Measurements from ENCODE around the gene GJB2. TPM values are rescaled to one million over a fixed set of nuclear protein-coding genes. Genes with fewer than 3 reads are reported as not detected.

GJB2 gene
- total RNA-seq, 2 donors from 2014 or later, result 0.78 to 2.3 TPM

DNA sequence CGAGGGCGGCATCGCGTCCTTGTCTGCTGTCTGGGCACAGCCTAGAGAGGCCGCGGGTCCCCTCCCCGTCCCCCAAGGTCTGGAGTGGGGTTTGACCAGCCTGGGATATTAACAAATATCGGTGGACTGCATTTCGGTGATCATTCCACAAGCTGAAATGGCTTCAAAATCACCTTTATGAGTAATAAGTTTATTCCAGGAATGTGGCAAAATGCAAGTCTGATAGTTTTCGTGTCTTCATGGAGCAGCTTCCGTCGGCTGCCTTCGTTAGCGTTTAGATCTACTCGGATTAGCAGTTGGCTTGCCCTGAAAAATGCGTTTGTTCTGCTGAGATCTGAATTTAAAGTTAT is 30.8 kb downstream of the GJB2 start:
- no peak for TF ChIP-seq POLR2A (IDR thresholded peaks at IDR 0.05)
- TF ChIP-seq, protein P1, sequence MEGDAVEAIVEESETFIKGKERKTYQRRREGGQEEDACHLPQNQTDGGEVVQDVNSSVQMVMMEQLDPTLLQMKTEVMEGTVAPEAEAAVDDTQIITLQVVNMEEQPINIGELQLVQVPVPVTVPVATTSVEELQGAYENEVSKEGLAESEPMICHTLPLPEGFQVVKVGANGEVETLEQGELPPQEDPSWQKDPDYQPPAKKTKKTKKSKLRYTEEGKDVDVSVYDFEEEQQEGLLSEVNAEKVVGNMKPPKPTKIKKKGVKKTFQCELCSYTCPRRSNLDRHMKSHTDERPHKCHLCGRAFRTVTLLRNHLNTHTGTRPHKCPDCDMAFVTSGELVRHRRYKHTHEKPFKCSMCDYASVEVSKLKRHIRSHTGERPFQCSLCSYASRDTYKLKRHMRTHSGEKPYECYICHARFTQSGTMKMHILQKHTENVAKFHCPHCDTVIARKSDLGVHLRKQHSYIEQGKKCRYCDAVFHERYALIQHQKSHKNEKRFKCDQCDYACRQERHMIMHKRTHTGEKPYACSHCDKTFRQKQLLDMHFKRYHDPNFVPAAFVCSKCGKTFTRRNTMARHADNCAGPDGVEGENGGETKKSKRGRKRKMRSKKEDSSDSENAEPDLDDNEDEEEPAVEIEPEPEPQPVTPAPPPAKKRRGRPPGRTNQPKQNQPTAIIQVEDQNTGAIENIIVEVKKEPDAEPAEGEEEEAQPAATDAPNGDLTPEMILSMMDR (IDR thresholded peaks at IDR 0.05), result no peak
- intact Hi-C loops (cut with DNase I), result no loop called here
- ATAC-seq (no peak), DNase-seq (no peak)
- Histone ChIP-seq H3K4me1 (peaks cover 22% of the 10 kb centered on the region), H3K36me3 (replicated peaks in 1 of 2; ENCODE audit: insufficient read depth in 1 of 2, low read depth in 2 of 2) (no peaks in the 10 kb centered on the region), H3K4me3 (no peak overlapping the region), H3K27ac (no peak overlapping the region), H3K9me3 (no peaks in the 10 kb centered on the region), H3K27me3 (peaks cover 0 to 32% of the 10 kb centered on the region in 2 donors)
- WGBS, 2 donors, result 54 to 78% methylated on average over 10 to 16 of the region's 16 CpGs

DNA sequence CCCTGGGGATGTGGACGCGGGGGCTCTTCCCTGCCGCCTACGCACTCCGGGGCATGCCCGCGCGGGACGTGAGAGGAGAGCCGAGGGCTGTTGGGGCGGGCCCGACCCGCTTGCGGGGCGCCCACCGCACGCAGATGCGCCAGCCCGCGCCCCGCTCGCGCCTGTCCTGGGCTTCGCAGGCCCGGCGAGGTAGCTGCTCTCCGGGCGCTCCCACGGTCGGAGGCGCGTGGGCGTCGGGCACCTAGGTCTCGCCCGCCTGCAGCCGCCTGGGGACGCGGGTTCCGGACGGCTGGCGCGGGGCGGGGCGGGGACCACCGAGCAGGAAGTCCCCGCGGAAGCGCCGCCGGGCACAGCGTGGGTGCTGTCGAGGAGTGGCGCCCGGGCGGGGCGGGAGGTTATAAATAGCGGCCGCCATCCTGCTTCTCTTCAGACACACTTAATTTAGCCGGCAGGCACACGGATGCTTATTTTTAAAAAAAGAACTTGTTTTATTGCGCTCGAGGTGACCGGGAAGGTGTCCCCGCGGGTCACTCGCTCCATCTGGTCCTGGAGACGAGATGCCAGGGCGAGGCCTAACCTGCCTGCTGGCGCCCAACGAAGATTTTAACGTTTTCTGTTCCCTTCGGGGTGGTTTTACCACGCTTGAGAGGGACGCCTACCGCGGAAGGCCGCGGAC is 31.3 kb downstream of the GJB2 start:
- DNase-seq (no peak), ATAC-seq (no peak)
- TF ChIP-seq, protein P1 (IDR thresholded peaks at IDR 0.05), result no peak
- TF ChIP-seq POLR2A (IDR thresholded peaks at IDR 0.05), result no peak
- Histone ChIP-seq H3K4me1 (peaks cover 22% of the 10 kb centered on the region), H3K27me3 (peaks cover 0 to 32% of the 10 kb centered on the region in 2 donors), H3K36me3 (replicated peaks in 1 of 2; ENCODE audit: insufficient read depth in 1 of 2, low read depth in 2 of 2) (no peaks in the 10 kb centered on the region), H3K9me3 (no peaks in the 10 kb centered on the region), H3K4me3 (peak overlapping the region in 1 of 2 donors; percentile 5), H3K27ac (no peak overlapping the region)
- intact Hi-C loops (cut with DNase I), result no loop called here
- WGBS, 2 donors, result 8 to 47% methylated on average over 6 to 62 of the region's 79 CpGs

DNA sequence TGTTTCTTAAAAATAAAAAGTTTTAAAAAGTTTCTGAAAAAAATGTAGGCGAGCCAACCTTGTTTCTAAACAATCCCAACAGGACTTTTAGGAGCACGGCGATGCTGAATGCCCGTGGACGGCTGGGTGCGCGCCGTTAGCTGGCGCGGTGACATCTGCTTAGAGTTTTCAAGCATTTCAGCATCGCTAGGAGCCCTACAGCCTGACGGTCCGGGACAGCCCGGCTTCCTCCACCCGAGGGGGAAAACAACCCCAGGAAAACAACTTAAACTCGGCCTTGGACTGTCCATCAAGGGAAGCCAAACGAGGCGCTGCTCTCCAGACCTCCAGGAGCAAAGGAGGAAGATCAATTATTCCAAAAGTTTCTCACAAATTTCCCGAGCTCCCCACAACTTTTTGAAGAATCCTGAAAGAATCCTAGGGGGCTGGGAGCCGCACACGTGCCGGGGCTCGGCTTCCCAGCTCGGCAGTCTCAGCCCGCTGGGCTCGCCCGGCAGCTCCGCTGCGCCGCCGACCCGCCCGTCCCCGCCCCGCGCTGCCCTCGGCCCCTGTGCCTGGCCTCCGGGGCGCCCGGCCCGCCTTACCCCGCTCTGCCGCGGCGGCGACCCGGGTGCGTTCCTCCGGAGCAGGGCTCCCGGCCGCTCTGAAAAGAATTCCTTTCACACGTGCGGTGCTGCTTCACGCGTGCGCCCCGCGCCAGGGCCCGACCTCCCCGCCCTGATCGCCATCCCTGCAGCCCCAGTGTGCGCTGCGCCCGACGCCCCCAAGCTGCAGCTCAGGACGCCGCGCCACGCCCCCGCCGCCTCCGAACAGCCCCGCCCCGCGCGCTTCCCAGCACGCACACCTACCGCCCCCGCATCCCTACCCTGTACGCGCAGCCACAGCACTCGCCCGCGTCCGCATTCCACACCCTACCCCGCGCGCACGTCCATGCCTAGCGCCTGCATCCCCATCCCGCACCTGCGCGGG is 32.1 kb downstream of the GJB2 start, which contains the start of gene GJA3:
GJA3 (minus strand) TSS at position 747 of the 969 bp plus-strand sequence. CDS start 17,764 bp downstream, outside the sequence.
- H3K4me3 ChIP-seq, result peak within 1 kb of the TSS in 1 of 2 donors; percentile 5
- H3K9me3 ChIP-seq, result no peaks in the 10 kb centered on the region
- WGBS, 2 donors, result 2 to 5% methylated on average over 16 to 93 of the region's 93 CpGs
- DNase-seq (peak in 1 of 4 donors; percentile 32), ATAC-seq (no peak)
- H3K36me3 ChIP-seq (replicated peaks in 1 of 2; ENCODE audit: insufficient read depth in 1 of 2, low read depth in 2 of 2), result no peaks in the 10 kb centered on the region
- intact Hi-C loops (cut with DNase I), result no loop called here
- no peak within 1 kb of the TSS for H3K27ac ChIP-seq
- H3K27me3 ChIP-seq, result peaks cover 0 to 32% of the 10 kb centered on the region in 2 donors
- TF ChIP-seq POLR2A (IDR thresholded peaks at IDR 0.05), result no peak
- TF ChIP-seq, protein P1 (IDR thresholded peaks at IDR 0.05), result no peak
- peaks cover 22% of the 10 kb centered on the region for H3K4me1 ChIP-seq

GRCh38 chr13:20159646-20160305 is 33.0 kb downstream of the GJB2 start:
- peaks cover 22% of the 10 kb centered on the region for H3K4me1 ChIP-seq
- TF ChIP-seq, protein P1 (IDR thresholded peaks at IDR 0.05), result no peak
- no peak for TF ChIP-seq POLR2A (IDR thresholded peaks at IDR 0.05)
- H3K4me3 ChIP-seq, result no peak overlapping the region
- ATAC-seq, result no peak
- H3K9me3 ChIP-seq, result no peaks in the 10 kb centered on the region
- H3K27ac ChIP-seq, result no peak overlapping the region
- intact Hi-C loops (cut with DNase I), result no loop called here
- WGBS, 2 donors, result 25 to 31% methylated on average over 18 of the region's 18 CpGs
- no peak for DNase-seq
- no peaks in the 10 kb centered on the region for H3K36me3 ChIP-seq (replicated peaks in 1 of 2; ENCODE audit: insufficient read depth in 1 of 2, low read depth in 2 of 2)
- peaks cover 0 to 32% of the 10 kb centered on the region in 2 donors for H3K27me3 ChIP-seq
